WTC11 (cell line): ENCODE results near the gene OS9. TPM values are rescaled to one million over a fixed set of nuclear protein-coding genes. Genes with fewer than 3 reads are reported as not detected.
"Not testable (repeated sequence)": the region's sequence is repeated elsewhere in the genome, so short reads cannot be mapped to it uniquely, and the experiment has no call there.

Source experiments
- ATAC-seq: fragments of 200-7000 bp; cut with Tn5 transposase; 2 replicates; pipeline ENCODE4 v1.10.0; 2021; ENCODE audit warnings: mild to moderate bottlenecking, moderate library complexity
- CTCF ChIA-PET: fragments of 300-600 bp; sonication (Branson Sonifier 250); formaldehyde crosslinking; loops from one replicate; lab custom pipeline; 2021; ENCODE audit warnings: antibody characterized with exemption; lab: Charles Lee
- POLR2A ChIA-PET: fragments of 350-600 bp; sonication (Branson Sonifier 250); formaldehyde crosslinking; loops from one replicate; lab custom pipeline; 2021; ENCODE audit warnings: antibody characterized with exemption; lab: Charles Lee
- DNase-seq: peaks from one replicate; pipeline ENCODE4 v3.0.0; 2021; ENCODE audit warnings: low spot score
- H3K27ac Mint-ChIP-seq: 2 replicates; pipeline ENCODE4 v1.8.0; 2021; ENCODE audit warnings: mixed read lengths
- H3K27me3 Mint-ChIP-seq: 2 replicates; pipeline ENCODE4 v1.8.0; 2021; ENCODE audit warnings: low read depth, mild to moderate bottlenecking, moderate library complexity, mixed read lengths
- H3K36me3 Mint-ChIP-seq: 2 replicates; pipeline ENCODE4 v1.8.0; 2021; ENCODE audit warnings: mixed read lengths
- H3K4me1 Mint-ChIP-seq: 2 replicates; pipeline ENCODE4 v1.8.0; 2022; ENCODE audit warnings: mixed read lengths
- H3K4me3 Mint-ChIP-seq: 2 replicates; pipeline ENCODE4 v1.8.0; 2021; ENCODE audit warnings: mild to moderate bottlenecking, moderate library complexity, mixed read lengths
- H3K9me3 Mint-ChIP-seq: 2 replicates; pipeline ENCODE4 v1.8.0; 2021; ENCODE audit warnings: mixed read lengths
- AFF4 ChIP-seq: sonication (generic); formaldehyde crosslinking; IDR thresholded peaks from 2 replicates; pipeline ENCODE4 v1.8.1; 2023; ENCODE audit warnings: mild to moderate bottlenecking, missing genetic modification reagents, borderline replicate concordance
- ATF2 ChIP-seq: sonication (generic); formaldehyde crosslinking; IDR thresholded peaks from 2 replicates; pipeline ENCODE4 v1.8.1; 2022; ENCODE audit warnings: low read depth, missing genetic modification reagents, borderline replicate concordance
- ATF3 ChIP-seq: sonication (generic); formaldehyde crosslinking; conservative IDR thresholded peaks from 2 replicates; pipeline ENCODE4 v1.8.1; 2022; ENCODE audit warnings: mild to moderate bottlenecking, missing genetic modification reagents
- EMX1 ChIP-seq: fragments of 250-450 bp; sonication (Bioruptor Pico); IDR thresholded peaks from 2 replicates; pipeline ENCODE4 v1.8.0; 2021; ENCODE audit warnings: mild to moderate bottlenecking
- FOXJ3 ChIP-seq: sonication (generic); formaldehyde crosslinking; IDR thresholded peaks from 2 replicates; pipeline ENCODE4 v1.9.0; 2021; ENCODE audit warnings: missing genetic modification reagents, mild to moderate bottlenecking, borderline replicate concordance
- GTF2I ChIP-seq: fragments of 250-450 bp; sonication (Bioruptor Pico); conservative IDR thresholded peaks from 2 replicates; pipeline ENCODE4 v1.4.0; 2021; ENCODE audit warnings: mild to moderate bottlenecking
- KAT7 ChIP-seq: sonication (generic); formaldehyde crosslinking; IDR thresholded peaks from 2 replicates; pipeline ENCODE4 v1.8.1; 2023; ENCODE audit warnings: missing genetic modification reagents, mild to moderate bottlenecking, borderline replicate concordance
- MAX ChIP-seq: sonication (generic); formaldehyde crosslinking; IDR thresholded peaks from 2 replicates; pipeline ENCODE4 v1.8.0; 2022; ENCODE audit warnings: mild to moderate bottlenecking, missing genetic modification reagents
- NR1H2 ChIP-seq: sonication (generic); formaldehyde crosslinking; IDR thresholded peaks from 2 replicates; pipeline ENCODE4 v1.9.0; 2021; ENCODE audit warnings: mild to moderate bottlenecking, moderate library complexity, missing genetic modification reagents
- OVOL2 ChIP-seq: fragments of 250-450 bp; sonication (Bioruptor Pico); IDR thresholded peaks from 2 replicates; pipeline ENCODE4 v1.9.0; 2021; ENCODE audit warnings: mild to moderate bottlenecking, borderline replicate concordance
- STAT6 ChIP-seq: sonication (generic); formaldehyde crosslinking; conservative IDR thresholded peaks from 2 replicates; pipeline ENCODE4 v1.8.1; 2023; ENCODE audit warnings: mild to moderate bottlenecking, low read depth, missing genetic modification reagents, moderate library complexity
- TEAD1 ChIP-seq: sonication (generic); formaldehyde crosslinking; IDR thresholded peaks from 2 replicates; pipeline ENCODE4 v1.8.0; 2022; ENCODE audit warnings: mild to moderate bottlenecking, missing genetic modification reagents
- ZBTB21 ChIP-seq: sonication (generic); formaldehyde crosslinking; IDR thresholded peaks from 2 replicates; pipeline ENCODE4 v1.8.1; 2023; ENCODE audit warnings: mild to moderate bottlenecking, missing genetic modification reagents, borderline replicate concordance
- ZMAT4 ChIP-seq: fragments of 250-450 bp; sonication (Bioruptor Pico); IDR thresholded peaks from 2 replicates; pipeline ENCODE4 v1.9.0; 2021; ENCODE audit warnings: mild to moderate bottlenecking
- total RNA-seq: library from RNA; stranded (reverse); gene quantifications from 3 replicates; pipeline ENCODE4 v1.2.3, GENCODE V29; 2021

Gene OS9
- total RNA-seq, 1 experiment from 2014 or later: 77.5 TPM

- H3K4me1 Mint-ChIP-seq: peaks cover 2% of the 10 kb centered on the region; the same call in 1 of the 2 replicates
- DNase-seq: no peak
- no peak overlapping the region for H3K4me3 Mint-ChIP-seq
- TF ChIP-seq ATF3: no peak
- no peak for TF ChIP-seq OVOL2 (CRISPR knock-in tag)
- no peak for TF ChIP-seq STAT6 (CRISPR knock-in tag)
- TF ChIP-seq NR1H2 (CRISPR knock-in tag): no peak
- no peak for TF ChIP-seq GTF2I (CRISPR knock-in tag)
- TF ChIP-seq, all 79 proteins: peak for 0
- ChIA-PET CTCF (interaction anchor here (1.2 to 2.4 kb wide), 3 partner anchors 16 to 88 kb away, joined by 3 to 6 read pairs (median 4); partner anchors contain the start of gene B4GALNT1), POLR2A (no interaction called here)
- Mint-ChIP-seq H3K27me3 (peaks cover 33% of the 10 kb centered on the region), H3K9me3 (no peaks in the 10 kb centered on the region), H3K36me3 (peaks cover 16% of the 10 kb centered on the region), H3K27ac (no peak overlapping the region)
- ATAC-seq: no peak
Measured at GRCh38 chr12:57720606-57721595, 27.0 kb downstream of the OS9 start.

GRCh38 chr12:57721846-57722608 lies 28.1 kb downstream of the OS9 start:
- peaks cover 16% of the 10 kb centered on the region for H3K36me3 Mint-ChIP-seq
- not testable (repeated sequence) for ATAC-seq, H3K4me1 Mint-ChIP-seq, H3K9me3 Mint-ChIP-seq, H3K4me3 Mint-ChIP-seq, DNase-seq, H3K27ac Mint-ChIP-seq
- ChIA-PET POLR2A (interaction anchor here (0.8 kb wide), 1 partner anchor 14 kb away, joined by 3 read pairs; no protein-coding TSS in a partner anchor), CTCF (interaction anchor here (0.9 to 5.8 kb wide), 5 partner anchors 14 to 139 kb away, joined by 3 to 146 read pairs (median 5); partner anchors contain the start of genes AGAP2 and B4GALNT1)
- H3K27me3 Mint-ChIP-seq: peaks cover 44% of the 10 kb centered on the region

GRCh38 chr12:57722716-57723629 lies 29.0 kb downstream of the OS9 start:
- ATAC-seq (no peak), DNase-seq (no peak)
- Mint-ChIP-seq H3K36me3 (peaks cover 14% of the 10 kb centered on the region), H3K4me1 (peaks cover 15% of the 10 kb centered on the region), H3K9me3 (no peaks in the 10 kb centered on the region), H3K27ac (no peak overlapping the region), H3K4me3 (no peak overlapping the region), H3K27me3 (peaks cover 54% of the 10 kb centered on the region)
- no peak for TF ChIP-seq EMX1 (CRISPR knock-in tag)
- no peak for TF ChIP-seq ZMAT4 (CRISPR knock-in tag)
- TF ChIP-seq FOXJ3 (CRISPR knock-in tag): no peak
- TF ChIP-seq ZBTB21 (CRISPR knock-in tag): no peak
- no peak for TF ChIP-seq TEAD1 (CRISPR knock-in tag)
- TF ChIP-seq MAX: no peak
- TF ChIP-seq AFF4: no peak
- TF ChIP-seq KAT7: no peak
- no peak for TF ChIP-seq ATF2
- ChIA-PET CTCF (interaction anchor here (0.6 to 5.8 kb wide), 6 partner anchors 13 to 139 kb away, joined by 3 to 146 read pairs (median 4); partner anchors contain the start of genes AGAP2, B4GALNT1 and OS9), POLR2A (interaction anchor here (0.8 kb wide), 1 partner anchor 13 kb away, joined by 3 read pairs; no protein-coding TSS in a partner anchor)
